ENCODE data around the gene ZCWPW2. TPM values are rescaled to one million over a fixed set of nuclear protein-coding genes. Genes with fewer than 3 reads are reported as not detected.

Gene ZCWPW2
- total RNA-seq, 1 experiment from 2014 or later: not detected

DNA sequence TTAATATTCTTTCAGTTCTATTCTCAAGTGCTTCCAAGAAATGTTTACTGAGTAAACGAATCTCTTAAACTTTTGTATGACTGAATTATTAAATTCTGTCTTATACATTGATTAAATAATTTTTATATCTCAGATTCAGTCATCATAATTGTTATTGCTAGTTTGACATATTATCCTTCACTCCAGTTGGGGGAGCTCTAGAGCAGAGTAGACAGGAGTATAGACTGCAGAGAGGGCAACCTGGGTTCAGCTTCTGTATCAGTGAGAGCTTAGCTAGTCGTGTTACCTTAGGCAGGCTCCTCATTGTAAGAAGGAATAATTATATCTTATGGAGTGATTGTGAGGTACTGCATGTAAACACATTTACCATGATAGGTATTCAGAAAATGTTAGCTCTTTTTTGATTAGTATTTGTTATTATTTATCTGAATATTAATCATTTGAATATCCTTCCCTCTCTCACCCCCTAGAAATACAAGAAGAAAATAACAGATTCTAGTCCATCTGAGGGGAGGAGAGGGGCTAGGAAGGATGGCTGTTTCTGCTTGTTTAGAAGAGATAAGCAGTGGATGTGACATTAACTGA is 31.0 kb upstream of the ZCWPW2 start:
- Histone ChIP-seq H3K36me3 (ENCODE audit: insufficient read depth, low read length) (peaks cover 22% of the 10 kb centered on the region), H3K9me2 (replicated peaks; ENCODE audit: insufficient read depth, low read length) (no peaks in the 10 kb centered on the region), H3K27ac (ENCODE audit: low read length) (no peak overlapping the region), H4K20me1 (ENCODE audit: insufficient read depth, low read depth, low read length) (no peaks in the 10 kb centered on the region), H3K4me2 (ENCODE audit: low read depth, low read length, poor library complexity, severe bottlenecking) (no peak overlapping the region), H2AFZ (ENCODE audit: low read length) (no peak overlapping the region), H3K9me3 (ENCODE audit: low read length) (no peaks in the 10 kb centered on the region), H3K9ac (ENCODE audit: low read length) (no peak overlapping the region), H3K27me3 (ENCODE audit: low read length) (no peaks in the 10 kb centered on the region), H3K79me2 (ENCODE audit: low read length) (peaks cover 19% of the 10 kb centered on the region), H3K4me1 (ENCODE audit: low read length) (no peaks in the 10 kb centered on the region; the same call in 1 of the 2 replicates), H3K4me3 (ENCODE audit: low read length) (no peak overlapping the region)
- peak; percentile 88 for DNase-seq

DNA sequence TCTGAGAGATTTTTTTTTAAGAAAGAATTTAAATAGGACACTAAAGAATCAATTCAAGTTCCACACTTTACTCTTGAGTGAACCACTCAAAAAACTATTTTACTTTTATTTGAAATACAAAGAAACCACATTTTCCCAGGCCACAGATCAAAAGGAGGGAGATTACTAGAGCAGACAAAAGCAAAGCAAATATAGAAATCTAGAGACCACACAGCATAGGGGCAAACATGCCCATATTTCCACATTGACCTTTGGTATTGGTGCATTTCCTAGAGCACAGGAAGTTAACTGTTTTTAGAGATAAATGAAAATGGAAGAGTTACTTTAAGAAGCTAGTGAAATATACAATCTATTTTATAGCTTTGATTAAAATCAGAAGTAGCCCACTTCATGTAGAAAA is 27.5 kb upstream of the ZCWPW2 start:
- Histone ChIP-seq H3K79me2 (ENCODE audit: low read length) (peaks cover 7% of the 10 kb centered on the region; the same call in 1 of the 2 replicates), H2AFZ (ENCODE audit: low read length) (no peak overlapping the region), H3K27ac (ENCODE audit: low read length) (no peak overlapping the region), H3K36me3 (ENCODE audit: insufficient read depth, low read length) (peaks cover 46% of the 10 kb centered on the region), H3K9me2 (replicated peaks; ENCODE audit: insufficient read depth, low read length) (no peaks in the 10 kb centered on the region), H3K27me3 (ENCODE audit: low read length) (no peaks in the 10 kb centered on the region), H3K9me3 (ENCODE audit: low read length) (no peaks in the 10 kb centered on the region), H3K4me3 (ENCODE audit: low read length) (no peak overlapping the region), H4K20me1 (ENCODE audit: insufficient read depth, low read depth, low read length) (no peaks in the 10 kb centered on the region), H3K4me1 (ENCODE audit: low read length) (no peaks in the 10 kb centered on the region; the same call in 1 of the 2 replicates), H3K9ac (ENCODE audit: low read length) (no peak overlapping the region), H3K4me2 (ENCODE audit: low read depth, low read length, poor library complexity, severe bottlenecking) (no peak overlapping the region)
- DNase-seq: no peak

DNA sequence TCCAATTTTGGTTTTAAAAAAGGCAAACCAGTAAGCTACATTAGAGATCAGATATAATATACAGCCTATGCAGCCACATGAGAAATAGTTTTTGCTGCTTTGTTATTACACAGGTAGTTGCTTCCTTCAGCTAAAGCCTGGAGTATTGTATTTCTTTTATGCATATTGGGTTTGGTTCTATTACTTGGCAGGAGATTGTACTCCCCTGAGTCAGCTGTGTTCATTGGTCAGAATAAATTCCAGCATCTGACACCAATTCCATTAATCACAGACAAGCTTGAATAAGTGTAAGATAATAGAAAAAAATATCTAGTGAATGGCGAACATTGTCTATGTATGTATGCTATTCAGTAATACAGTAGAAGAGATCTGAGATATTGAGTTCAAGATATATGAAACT is 26.1 kb upstream of the ZCWPW2 start:
- Histone ChIP-seq H3K4me3 (ENCODE audit: low read length) (no peak overlapping the region), H2AFZ (ENCODE audit: low read length) (no peak overlapping the region), H3K9me2 (replicated peaks; ENCODE audit: insufficient read depth, low read length) (no peaks in the 10 kb centered on the region), H3K4me2 (ENCODE audit: low read depth, low read length, poor library complexity, severe bottlenecking) (no peak overlapping the region), H3K9ac (ENCODE audit: low read length) (no peak overlapping the region), H3K27ac (ENCODE audit: low read length) (no peak overlapping the region), H3K27me3 (ENCODE audit: low read length) (no peaks in the 10 kb centered on the region), H3K36me3 (ENCODE audit: insufficient read depth, low read length) (peaks cover 46% of the 10 kb centered on the region), H3K9me3 (ENCODE audit: low read length) (no peaks in the 10 kb centered on the region), H3K79me2 (ENCODE audit: low read length) (peaks cover 7% of the 10 kb centered on the region; the same call in 1 of the 2 replicates), H3K4me1 (ENCODE audit: low read length) (no peaks in the 10 kb centered on the region), H4K20me1 (ENCODE audit: insufficient read depth, low read depth, low read length) (no peaks in the 10 kb centered on the region)
- DNase-seq: no peak

DNA sequence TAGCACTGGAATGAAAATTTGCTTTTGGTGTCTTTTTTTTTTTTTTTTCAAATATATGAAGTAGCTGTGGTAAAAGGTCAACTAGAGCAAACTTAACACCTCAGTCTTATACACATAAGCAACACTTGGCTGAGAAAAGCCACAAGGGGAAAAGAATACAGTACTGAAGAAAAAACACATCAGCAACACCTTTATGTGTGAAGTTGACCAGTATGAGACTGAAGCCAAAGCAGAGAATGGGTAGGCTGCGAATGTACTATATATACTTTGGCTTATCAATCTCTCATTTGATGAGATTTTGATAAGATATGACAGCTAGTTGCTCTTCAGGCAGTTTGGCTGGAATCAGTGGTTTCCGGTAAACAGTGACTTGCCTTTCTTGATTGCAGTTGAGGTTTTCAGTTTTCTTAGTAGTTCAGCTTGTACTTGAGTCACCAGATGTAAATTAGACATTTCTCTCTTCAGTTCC is 22.0 kb upstream of the ZCWPW2 start:
- Histone ChIP-seq H3K9me3 (ENCODE audit: low read length) (no peaks in the 10 kb centered on the region), H3K9me2 (replicated peaks; ENCODE audit: insufficient read depth, low read length) (no peaks in the 10 kb centered on the region), H3K4me3 (ENCODE audit: low read length) (no peak overlapping the region), H3K9ac (ENCODE audit: low read length) (no peak overlapping the region), H3K79me2 (ENCODE audit: low read length) (no peaks in the 10 kb centered on the region), H2AFZ (ENCODE audit: low read length) (no peak overlapping the region), H3K4me1 (ENCODE audit: low read length) (no peaks in the 10 kb centered on the region), H3K36me3 (ENCODE audit: insufficient read depth, low read length) (peaks cover 29% of the 10 kb centered on the region), H3K27ac (ENCODE audit: low read length) (no peak overlapping the region), H3K4me2 (ENCODE audit: low read depth, low read length, poor library complexity, severe bottlenecking) (no peak overlapping the region), H3K27me3 (ENCODE audit: low read length) (no peaks in the 10 kb centered on the region), H4K20me1 (ENCODE audit: insufficient read depth, low read depth, low read length) (no peaks in the 10 kb centered on the region)
- no peak for DNase-seq

DNA sequence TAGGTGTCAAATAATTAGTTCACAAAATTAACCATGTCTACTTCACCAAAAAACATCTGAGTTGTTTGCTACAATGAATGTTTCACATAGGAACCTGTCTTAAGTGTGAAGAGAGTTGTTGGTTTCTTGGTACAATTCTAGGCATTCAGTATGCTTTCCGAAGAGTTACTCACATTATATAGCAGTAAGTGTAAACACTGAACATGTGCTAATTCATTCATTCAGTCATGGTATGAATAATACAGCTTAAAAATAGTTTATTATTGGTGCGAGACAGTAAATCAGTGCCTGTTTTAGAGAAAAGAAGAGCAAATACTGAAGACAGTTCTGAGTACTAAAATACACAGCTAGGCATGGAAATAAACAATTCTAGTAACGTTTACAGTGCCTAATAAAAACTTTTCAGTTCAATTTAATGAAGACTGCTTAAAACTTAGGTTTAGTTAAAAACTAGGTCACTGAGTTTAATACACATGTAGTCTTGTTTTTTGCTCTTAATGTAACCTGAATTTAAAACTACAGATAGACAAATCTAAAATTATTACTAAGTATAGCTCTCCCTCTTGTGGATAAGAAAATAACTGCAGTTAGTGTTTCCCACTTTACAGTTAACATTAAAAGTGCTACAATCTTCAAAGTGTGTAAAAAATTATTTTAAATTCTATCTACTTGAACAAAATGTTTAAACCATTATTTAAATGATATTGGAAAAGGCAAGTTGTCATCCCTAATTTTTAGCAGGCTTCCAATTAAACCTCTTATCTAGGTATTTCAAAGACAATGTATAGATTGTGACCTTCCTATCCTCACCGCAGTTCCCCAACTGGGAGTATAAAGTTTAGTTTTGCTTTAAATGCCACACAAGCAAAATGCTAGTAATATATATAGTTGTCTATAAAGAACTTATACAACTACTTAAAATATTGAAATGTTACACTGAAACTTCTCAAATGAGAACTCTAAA is 20.1 kb upstream of the ZCWPW2 start:
- Histone ChIP-seq H3K27me3 (ENCODE audit: low read length) (no peaks in the 10 kb centered on the region), H2AFZ (ENCODE audit: low read length) (no peak overlapping the region), H3K9me2 (replicated peaks; ENCODE audit: insufficient read depth, low read length) (no peaks in the 10 kb centered on the region), H3K79me2 (ENCODE audit: low read length) (no peaks in the 10 kb centered on the region), H3K4me2 (ENCODE audit: low read depth, low read length, poor library complexity, severe bottlenecking) (no peak overlapping the region), H3K36me3 (ENCODE audit: insufficient read depth, low read length) (peaks cover 19% of the 10 kb centered on the region; the same call in 1 of the 2 replicates), H4K20me1 (ENCODE audit: insufficient read depth, low read depth, low read length) (no peaks in the 10 kb centered on the region), H3K27ac (ENCODE audit: low read length) (no peak overlapping the region), H3K9ac (ENCODE audit: low read length) (no peak overlapping the region), H3K4me1 (ENCODE audit: low read length) (no peaks in the 10 kb centered on the region), H3K9me3 (ENCODE audit: low read length) (no peaks in the 10 kb centered on the region), H3K4me3 (ENCODE audit: low read length) (no peak overlapping the region)
- peak; percentile 71 for DNase-seq

DNA sequence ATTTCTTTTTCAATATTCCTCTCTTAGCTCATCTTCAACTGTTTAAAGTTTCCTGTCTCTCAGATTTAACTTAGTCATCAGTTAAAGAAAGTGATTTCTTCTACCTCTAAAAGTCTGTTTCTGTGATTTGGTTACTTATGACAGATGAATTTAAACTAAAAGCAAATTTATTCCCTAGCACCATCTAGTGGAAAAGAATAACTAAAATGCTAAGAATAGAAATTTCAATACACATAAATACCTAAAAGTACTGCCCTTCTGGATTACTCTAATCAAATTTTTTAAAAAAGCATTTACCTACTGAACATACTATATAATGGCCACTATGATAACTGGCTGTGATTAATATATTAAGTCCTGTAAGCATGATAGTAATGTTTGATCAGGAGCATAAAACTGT is 14.0 kb upstream of the ZCWPW2 start:
- H3K4me3 ChIP-seq (ENCODE audit: low read length): no peak overlapping the region
- no peak overlapping the region for H3K9ac ChIP-seq (ENCODE audit: low read length)
- no peak overlapping the region for H3K4me2 ChIP-seq (ENCODE audit: low read depth, low read length, poor library complexity, severe bottlenecking)
- H3K79me2 ChIP-seq (ENCODE audit: low read length): peaks cover 4% of the 10 kb centered on the region; the same call in 1 of the 2 replicates
- no peak for DNase-seq
- H3K9me2 ChIP-seq (replicated peaks; ENCODE audit: insufficient read depth, low read length): no peaks in the 10 kb centered on the region
- H3K36me3 ChIP-seq (ENCODE audit: insufficient read depth, low read length): peaks cover 14% of the 10 kb centered on the region; the same call in 1 of the 2 replicates
- no peaks in the 10 kb centered on the region for H4K20me1 ChIP-seq (ENCODE audit: insufficient read depth, low read depth, low read length)
- no peaks in the 10 kb centered on the region for H3K9me3 ChIP-seq (ENCODE audit: low read length)
- no peaks in the 10 kb centered on the region for H3K4me1 ChIP-seq (ENCODE audit: low read length)
- no peak overlapping the region for H2AFZ ChIP-seq (ENCODE audit: low read length)
- no peaks in the 10 kb centered on the region for H3K27me3 ChIP-seq (ENCODE audit: low read length)
- H3K27ac ChIP-seq (ENCODE audit: low read length): no peak overlapping the region

DNA sequence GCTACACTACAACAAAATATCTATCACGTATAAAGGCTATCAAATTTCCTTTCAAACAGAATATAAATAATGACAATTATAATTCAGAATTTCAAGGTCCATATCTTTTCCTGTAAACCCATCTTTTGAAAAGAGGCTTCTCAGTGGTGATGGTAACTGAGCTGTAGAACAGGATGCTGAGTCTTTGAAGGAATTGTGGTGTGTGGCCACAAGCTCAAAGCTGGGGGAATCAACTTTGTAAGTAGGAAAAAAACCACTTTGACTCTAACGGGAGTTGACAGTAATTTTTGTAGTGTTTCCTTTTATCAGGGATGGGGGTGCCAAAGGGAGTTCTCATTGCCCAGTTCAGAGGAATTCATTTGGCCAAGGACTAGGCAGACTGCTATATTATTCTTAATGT is 13.3 kb upstream of the ZCWPW2 start:
- no peak overlapping the region for H3K4me3 ChIP-seq (ENCODE audit: low read length)
- H3K9me2 ChIP-seq (replicated peaks; ENCODE audit: insufficient read depth, low read length): no peaks in the 10 kb centered on the region
- no peak for DNase-seq
- no peak overlapping the region for H2AFZ ChIP-seq (ENCODE audit: low read length)
- H3K9me3 ChIP-seq (ENCODE audit: low read length): no peaks in the 10 kb centered on the region
- peaks cover 21% of the 10 kb centered on the region; the same call in 1 of the 2 replicates for H3K36me3 ChIP-seq (ENCODE audit: insufficient read depth, low read length)
- no peaks in the 10 kb centered on the region for H3K4me1 ChIP-seq (ENCODE audit: low read length)
- no peak overlapping the region for H3K27ac ChIP-seq (ENCODE audit: low read length)
- no peak overlapping the region for H3K9ac ChIP-seq (ENCODE audit: low read length)
- peaks cover 11% of the 10 kb centered on the region; the same call in 1 of the 2 replicates for H3K79me2 ChIP-seq (ENCODE audit: low read length)
- no peaks in the 10 kb centered on the region for H3K27me3 ChIP-seq (ENCODE audit: low read length)
- H3K4me2 ChIP-seq (ENCODE audit: low read depth, low read length, poor library complexity, severe bottlenecking): no peak overlapping the region
- H4K20me1 ChIP-seq (ENCODE audit: insufficient read depth, low read depth, low read length): no peaks in the 10 kb centered on the region

DNA sequence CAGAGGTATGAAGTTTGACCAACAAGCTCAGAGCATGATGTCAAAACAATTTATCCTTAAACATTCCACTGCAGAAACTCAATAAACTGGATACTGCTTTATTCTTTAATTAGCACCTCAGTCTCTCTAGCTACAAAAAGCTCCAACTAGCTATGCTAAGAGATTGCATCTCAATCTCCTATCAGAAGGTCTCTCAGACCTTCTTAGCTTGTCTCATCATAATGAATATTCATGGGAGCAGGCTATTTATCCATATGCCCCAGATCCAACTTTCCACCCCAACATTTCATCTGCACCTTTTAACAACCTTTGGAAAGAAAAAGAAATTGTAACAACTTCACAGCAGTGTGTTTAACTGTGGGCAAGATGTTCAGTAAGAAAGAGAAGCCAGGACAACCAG is 11.3 kb upstream of the ZCWPW2 start:
- no peak overlapping the region for H3K4me2 ChIP-seq (ENCODE audit: low read depth, low read length, poor library complexity, severe bottlenecking)
- H3K27me3 ChIP-seq (ENCODE audit: low read length): no peaks in the 10 kb centered on the region
- no peak overlapping the region for H3K4me3 ChIP-seq (ENCODE audit: low read length)
- no peaks in the 10 kb centered on the region for H3K9me2 ChIP-seq (replicated peaks; ENCODE audit: insufficient read depth, low read length)
- H2AFZ ChIP-seq (ENCODE audit: low read length): no peak overlapping the region
- H3K9ac ChIP-seq (ENCODE audit: low read length): no peak overlapping the region
- H3K9me3 ChIP-seq (ENCODE audit: low read length): no peaks in the 10 kb centered on the region
- H3K4me1 ChIP-seq (ENCODE audit: low read length): no peaks in the 10 kb centered on the region
- no peak overlapping the region for H3K27ac ChIP-seq (ENCODE audit: low read length)
- H3K36me3 ChIP-seq (ENCODE audit: insufficient read depth, low read length): peaks cover 20% of the 10 kb centered on the region; the same call in 1 of the 2 replicates
- H3K79me2 ChIP-seq (ENCODE audit: low read length): peaks cover 26% of the 10 kb centered on the region
- no peaks in the 10 kb centered on the region for H4K20me1 ChIP-seq (ENCODE audit: insufficient read depth, low read depth, low read length)
- no peak for DNase-seq
